Prostate gland (tissue), 2 donors: ENCODE results near the gene TEX54.
"Not testable (repeated sequence)": the region's sequence is repeated elsewhere in the genome, so short reads cannot be mapped to it uniquely, and the experiment has no call there.

ENCODE experiments used
- POLR2A ChIP-seq: fragments of 450-650 bp; IDR thresholded peaks from one replicate; pipeline ENCODE4 v1.6.1; 2016; ENCODE audit warnings: antibody characterized with exemption, mild to moderate bottlenecking
- POLR2AphosphoS5 ChIP-seq: sonication (generic); formaldehyde crosslinking; IDR thresholded peaks from one replicate; pipeline ENCODE4 v1.6.1; 2017; ENCODE audit warnings: antibody characterized with exemption
- TF ChIP-seq, protein P1 (sequence below), 4 experiments: fragments of 200-600 bp in 2 of 4; fragments of 450-650 bp in 2 of 4; sonication (generic) in 2 of 4; IDR thresholded peaks; 1 replicate in 3 of 4; 2 replicates in 1 of 4; pipeline ENCODE4 v1.5.1; 2016 to 2019; ENCODE audit warnings: antibody characterized with exemption in 4 of 4, mild to moderate bottlenecking in 2 of 4, moderate library complexity in 2 of 4

DNA sequence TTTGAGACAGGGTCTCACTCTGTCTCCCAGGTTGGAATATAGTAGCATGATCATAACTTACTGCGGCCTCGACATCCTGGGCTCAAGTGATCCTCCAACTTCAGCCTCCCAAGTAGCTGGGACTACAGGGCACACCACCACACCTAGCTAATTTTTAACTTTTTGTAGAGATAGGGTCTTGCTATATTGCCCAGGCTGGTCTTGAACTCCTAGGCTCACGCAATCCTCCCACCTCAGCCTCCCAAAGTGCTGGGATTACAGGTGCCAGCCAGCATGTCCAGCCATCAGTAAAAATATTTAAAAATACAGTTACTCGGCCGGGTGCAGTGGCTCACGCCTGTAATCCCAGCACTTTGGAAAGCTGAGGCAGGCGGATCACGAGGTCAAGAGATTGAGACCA is 4.5 kb downstream of the TEX54 start:
- not testable (repeated sequence) for TF ChIP-seq POLR2AphosphoS5, POLR2A
- TF ChIP-seq, protein P1, sequence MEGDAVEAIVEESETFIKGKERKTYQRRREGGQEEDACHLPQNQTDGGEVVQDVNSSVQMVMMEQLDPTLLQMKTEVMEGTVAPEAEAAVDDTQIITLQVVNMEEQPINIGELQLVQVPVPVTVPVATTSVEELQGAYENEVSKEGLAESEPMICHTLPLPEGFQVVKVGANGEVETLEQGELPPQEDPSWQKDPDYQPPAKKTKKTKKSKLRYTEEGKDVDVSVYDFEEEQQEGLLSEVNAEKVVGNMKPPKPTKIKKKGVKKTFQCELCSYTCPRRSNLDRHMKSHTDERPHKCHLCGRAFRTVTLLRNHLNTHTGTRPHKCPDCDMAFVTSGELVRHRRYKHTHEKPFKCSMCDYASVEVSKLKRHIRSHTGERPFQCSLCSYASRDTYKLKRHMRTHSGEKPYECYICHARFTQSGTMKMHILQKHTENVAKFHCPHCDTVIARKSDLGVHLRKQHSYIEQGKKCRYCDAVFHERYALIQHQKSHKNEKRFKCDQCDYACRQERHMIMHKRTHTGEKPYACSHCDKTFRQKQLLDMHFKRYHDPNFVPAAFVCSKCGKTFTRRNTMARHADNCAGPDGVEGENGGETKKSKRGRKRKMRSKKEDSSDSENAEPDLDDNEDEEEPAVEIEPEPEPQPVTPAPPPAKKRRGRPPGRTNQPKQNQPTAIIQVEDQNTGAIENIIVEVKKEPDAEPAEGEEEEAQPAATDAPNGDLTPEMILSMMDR (IDR thresholded peaks at IDR 0.05), result not testable (repeated sequence)
